Tibial nerve (tissue), 4 donors: ENCODE results near the gene KLHL14. TPM values are rescaled to one million over a fixed set of nuclear protein-coding genes. Genes with fewer than 3 reads are reported as not detected.
A peak's percentile ranks its signal among the peaks of the same experiment; 100 is the strongest.

ENCODE experiments used
- DNase-seq, 2 donors: peaks; one replicate each; pipeline ENCODE4 v3.0.0-alpha.2; 2019; ENCODE audit warnings: low spot score in 2 of 2
- H3K27ac ChIP-seq, 4 donors: fragments of 200-600 bp; sonication (generic) in 3 of 4; one replicate each; pipeline ENCODE4 v1.5.1; 2017 to 2019; ENCODE audit warnings: mild to moderate bottlenecking in 1 of 4
- H3K27me3 ChIP-seq, 2 donors: fragments of 200-600 bp; sonication (generic) in 1 of 2; one replicate each; pipeline versions ENCODE4 v1.5.1 to v1.6.0; 2017 to 2019
- H3K36me3 ChIP-seq, 3 donors: fragments of 200-600 bp; sonication (generic); one replicate each; pipeline ENCODE4 v1.5.1; 2018 to 2019
- H3K4me1 ChIP-seq, 4 donors: fragments of 200-600 bp; sonication (generic) in 3 of 4; one replicate each; pipeline ENCODE4 v1.5.1; 2017 to 2019
- H3K4me3 ChIP-seq, 4 donors: fragments of 200-600 bp; sonication (generic) in 3 of 4; one replicate each; pipeline ENCODE4 v1.5.1; 2017 to 2019; ENCODE audit warnings: mild to moderate bottlenecking in 1 of 4, moderate library complexity in 1 of 4
- H3K9me3 ChIP-seq, 4 donors: fragments of 200-600 bp; sonication (generic) in 3 of 4; one replicate each; pipeline ENCODE4 v1.5.1; 2017 to 2019
- EP300 ChIP-seq, 2 donors: sonication (generic); formaldehyde crosslinking; IDR thresholded peaks; one replicate each; pipeline ENCODE4 v1.6.1; 2017; ENCODE audit warnings: antibody characterized with exemption in 2 of 2, mild to moderate bottlenecking in 1 of 2
- POLR2A ChIP-seq, 2 donors: fragments of 450-650 bp; IDR thresholded peaks; one replicate each; pipeline ENCODE4 v1.6.1; 2017; ENCODE audit warnings: antibody characterized with exemption in 2 of 2, mild to moderate bottlenecking in 2 of 2, moderate library complexity in 2 of 2
- WGBS, 2 donors: methylation state at CpG; one replicate each; pipeline ENCODE4 v1.1.5; 2018; 5-methylcytosine and 5-hydroxymethylcytosine counted together
- total RNA-seq, 4 donors: library from RNA; depleted of rRNA; stranded (reverse); fragments of >200 nt; gene quantifications; one replicate each; pipeline ENCODE4 v1.1.0, GENCODE V29; 2016
- TF ChIP-seq, protein P1 (sequence below), 5 experiments: fragments of 200-600 bp in 3 of 5; fragments of 450-650 bp in 2 of 5; sonication (generic) in 3 of 5; IDR thresholded peaks; one replicate each; pipeline ENCODE4 v1.5.1; 2016 to 2019; ENCODE audit warnings: antibody characterized with exemption in 5 of 5, mild to moderate bottlenecking in 3 of 5, moderate library complexity in 2 of 5

Gene KLHL14, protein sequence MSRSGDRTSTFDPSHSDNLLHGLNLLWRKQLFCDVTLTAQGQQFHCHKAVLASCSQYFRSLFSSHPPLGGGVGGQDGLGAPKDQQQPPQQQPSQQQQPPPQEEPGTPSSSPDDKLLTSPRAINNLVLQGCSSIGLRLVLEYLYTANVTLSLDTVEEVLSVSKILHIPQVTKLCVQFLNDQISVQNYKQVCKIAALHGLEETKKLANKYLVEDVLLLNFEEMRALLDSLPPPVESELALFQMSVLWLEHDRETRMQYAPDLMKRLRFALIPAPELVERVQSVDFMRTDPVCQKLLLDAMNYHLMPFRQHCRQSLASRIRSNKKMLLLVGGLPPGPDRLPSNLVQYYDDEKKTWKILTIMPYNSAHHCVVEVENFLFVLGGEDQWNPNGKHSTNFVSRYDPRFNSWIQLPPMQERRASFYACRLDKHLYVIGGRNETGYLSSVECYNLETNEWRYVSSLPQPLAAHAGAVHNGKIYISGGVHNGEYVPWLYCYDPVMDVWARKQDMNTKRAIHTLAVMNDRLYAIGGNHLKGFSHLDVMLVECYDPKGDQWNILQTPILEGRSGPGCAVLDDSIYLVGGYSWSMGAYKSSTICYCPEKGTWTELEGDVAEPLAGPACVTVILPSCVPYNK
- total RNA-seq, result under 1 TPM; 0.21 to 0.59 (median 0.37) TPM

- Histone ChIP-seq H3K27ac (peak within 1 kb of the TSS in 1 of 4 donors; percentile 51), H3K36me3 (no peaks in the 10 kb centered on the region), H3K4me3 (peak within 1 kb of the TSS; percentile 17 to 55 (median 42)), H3K27me3 (peaks cover 0 to 51% of the 10 kb centered on the region in 2 donors), H3K4me1 (peaks cover 0 to 30% (median 14%) of the 10 kb centered on the region in 4 donors), H3K9me3 (no peaks in the 10 kb centered on the region)
- DNase-seq, result no peak
- no peak for TF ChIP-seq POLR2A (IDR thresholded peaks at IDR 0.05)
- 32 to 48% methylated on average over 17 of the region's 17 CpGs for WGBS, 2 donors
These were observed at the start of gene KLHL14 for GRCh38 chr18:32772581-32773381. KLHL14 (minus strand) TSS chr18:32773023; CDS start chr18:32770591, 2,432 bp downstream.

- Histone ChIP-seq H3K27me3 (no peaks in the 10 kb centered on the region), H3K27ac (no peak overlapping the region), H3K36me3 (no peaks in the 10 kb centered on the region), H3K9me3 (no peaks in the 10 kb centered on the region), H3K4me3 (no peak overlapping the region), H3K4me1 (no peaks in the 10 kb centered on the region)
- no peak for DNase-seq
- WGBS, 2 donors, result 85 to 89% methylated on average over 16 of the region's 16 CpGs
- no peak for TF ChIP-seq POLR2A (IDR thresholded peaks at IDR 0.05)
- TF ChIP-seq, protein P1, sequence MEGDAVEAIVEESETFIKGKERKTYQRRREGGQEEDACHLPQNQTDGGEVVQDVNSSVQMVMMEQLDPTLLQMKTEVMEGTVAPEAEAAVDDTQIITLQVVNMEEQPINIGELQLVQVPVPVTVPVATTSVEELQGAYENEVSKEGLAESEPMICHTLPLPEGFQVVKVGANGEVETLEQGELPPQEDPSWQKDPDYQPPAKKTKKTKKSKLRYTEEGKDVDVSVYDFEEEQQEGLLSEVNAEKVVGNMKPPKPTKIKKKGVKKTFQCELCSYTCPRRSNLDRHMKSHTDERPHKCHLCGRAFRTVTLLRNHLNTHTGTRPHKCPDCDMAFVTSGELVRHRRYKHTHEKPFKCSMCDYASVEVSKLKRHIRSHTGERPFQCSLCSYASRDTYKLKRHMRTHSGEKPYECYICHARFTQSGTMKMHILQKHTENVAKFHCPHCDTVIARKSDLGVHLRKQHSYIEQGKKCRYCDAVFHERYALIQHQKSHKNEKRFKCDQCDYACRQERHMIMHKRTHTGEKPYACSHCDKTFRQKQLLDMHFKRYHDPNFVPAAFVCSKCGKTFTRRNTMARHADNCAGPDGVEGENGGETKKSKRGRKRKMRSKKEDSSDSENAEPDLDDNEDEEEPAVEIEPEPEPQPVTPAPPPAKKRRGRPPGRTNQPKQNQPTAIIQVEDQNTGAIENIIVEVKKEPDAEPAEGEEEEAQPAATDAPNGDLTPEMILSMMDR (IDR thresholded peaks at IDR 0.05), result no peak
These were observed 49.4 kb upstream of the KLHL14 start for GRCh38 chr18:32822197-32822596.

- Histone ChIP-seq H3K27me3 (no peaks in the 10 kb centered on the region), H3K4me1 (no peaks in the 10 kb centered on the region), H3K9me3 (no peaks in the 10 kb centered on the region), H3K36me3 (no peaks in the 10 kb centered on the region), H3K4me3 (no peak overlapping the region), H3K27ac (no peak overlapping the region)
- no peak for DNase-seq
- TF ChIP-seq, protein P1 (IDR thresholded peaks at IDR 0.05), result no peak
- TF ChIP-seq EP300 (IDR thresholded peaks at IDR 0.05) (no peak), POLR2A (IDR thresholded peaks at IDR 0.05) (no peak)
- 71 to 77% methylated on average over 3 of the region's 3 CpGs for WGBS, 2 donors
These were observed 43.1 kb upstream of the KLHL14 start for GRCh38 chr18:32815881-32816280.

GRCh38 chr18:32812342-32812741 lies 39.5 kb upstream of the KLHL14 start:
- Histone ChIP-seq H3K27me3 (no peaks in the 10 kb centered on the region), H3K9me3 (no peaks in the 10 kb centered on the region)
- TF ChIP-seq, protein P1 (IDR thresholded peaks at IDR 0.05), result no peak
- TF ChIP-seq EP300 (IDR thresholded peaks at IDR 0.05), result no peak
- TF ChIP-seq POLR2A (IDR thresholded peaks at IDR 0.05), result no peak

DNA sequence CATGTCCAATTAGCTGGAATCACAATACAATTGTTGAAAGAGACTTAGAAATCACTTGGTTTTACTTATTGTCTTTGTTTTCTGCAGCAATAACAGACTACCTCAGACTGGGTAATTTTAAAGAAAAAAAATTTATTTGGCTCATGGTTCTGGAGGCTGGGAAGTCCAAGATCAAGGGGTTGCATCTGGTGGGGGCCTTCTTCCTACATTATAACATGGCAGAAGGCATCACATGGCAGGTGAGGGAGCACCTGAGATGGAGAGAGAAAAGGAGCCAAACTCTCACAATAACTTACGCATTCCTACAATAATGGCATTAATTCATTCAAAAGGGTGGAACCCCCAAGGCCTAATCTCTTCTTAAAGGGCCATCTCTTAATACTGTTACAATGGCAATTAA lies 37.5 kb upstream of the KLHL14 start:
- Histone ChIP-seq H3K4me1 (no peaks in the 10 kb centered on the region), H3K27ac (no peak overlapping the region), H3K4me3 (no peak overlapping the region), H3K9me3 (no peaks in the 10 kb centered on the region), H3K36me3 (no peaks in the 10 kb centered on the region), H3K27me3 (no peaks in the 10 kb centered on the region)
- whole genome bisulfite sequencing, 2 donors, result 96% methylated on average over 1 of the region's 1 CpG
- TF ChIP-seq, protein P1 (IDR thresholded peaks at IDR 0.05), result no peak
- TF ChIP-seq EP300 (IDR thresholded peaks at IDR 0.05), result no peak
- no peak for TF ChIP-seq POLR2A (IDR thresholded peaks at IDR 0.05)
- no peak for DNase-seq

More at GRCh38 chr18:32812342-32812741, 39.5 kb upstream of the KLHL14 start:
- Histone ChIP-seq H3K4me3 (no peak overlapping the region), H3K27ac (no peak overlapping the region), H3K4me1 (no peaks in the 10 kb centered on the region), H3K36me3 (no peaks in the 10 kb centered on the region)
- DNase-seq, result no peak
- 70 to 92% methylated on average over 3 of the region's 3 CpGs for WGBS, 2 donors
